ENCODE data around the gene NRF1. TPM values are rescaled to one million over a fixed set of nuclear protein-coding genes. Genes with fewer than 3 reads are reported as not detected.

The NRF1 gene
- total RNA-seq, 2 donors from 2014 or later: 13.4 to 15.7 TPM

DNA sequence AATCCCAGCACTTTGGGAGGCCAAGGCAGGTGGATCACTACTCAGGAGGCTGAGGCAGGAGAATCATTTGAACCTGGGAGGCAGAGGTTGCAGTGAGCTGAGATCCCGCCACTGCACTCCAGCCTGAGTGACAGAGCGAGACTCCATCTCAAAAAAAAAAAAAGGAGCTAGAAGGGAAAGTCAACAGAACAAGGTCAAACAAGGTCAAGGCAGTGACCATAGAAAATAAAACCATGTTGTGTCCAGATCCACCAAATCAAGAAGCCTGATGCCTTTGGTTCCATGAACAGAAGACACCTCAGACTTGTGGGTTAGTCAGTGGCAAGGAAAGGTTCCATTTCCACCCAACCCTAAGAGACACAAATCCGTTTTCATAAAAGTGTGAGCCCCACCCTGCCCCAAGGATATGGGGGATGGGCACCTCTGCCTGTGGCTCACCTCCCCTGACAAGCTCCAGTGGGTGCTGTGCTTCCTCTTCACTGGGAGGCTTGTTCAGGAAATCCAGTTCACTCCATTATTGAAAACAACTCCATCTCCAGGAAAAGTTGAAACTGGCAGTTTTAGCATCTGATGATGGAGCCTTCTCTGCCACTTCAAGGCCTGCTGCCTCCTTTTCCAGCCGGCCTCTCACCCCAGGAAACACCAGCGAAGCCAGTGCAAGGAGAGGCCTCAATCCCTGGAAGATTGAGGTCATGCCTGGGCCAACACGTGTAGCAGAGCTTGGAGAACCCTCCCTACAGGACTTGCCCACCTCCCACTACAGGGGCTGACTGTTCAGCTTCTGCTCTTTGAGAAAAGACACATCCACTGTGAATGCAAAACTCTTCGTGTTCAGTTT is 152.9 kb downstream of the NRF1 start:
- no peak overlapping the region for H3K9ac ChIP-seq (ENCODE audit: low read depth in 2 of 2, low read length in 2 of 2)
- H3K9me3 ChIP-seq: no peaks in the 10 kb centered on the region
- no peaks in the 10 kb centered on the region for H3K36me3 ChIP-seq
- intact Hi-C loops (cut with DNase I): no loop called here
- H3K27ac ChIP-seq: no peak overlapping the region
- H3K4me1 ChIP-seq: no peaks in the 10 kb centered on the region
- no peaks in the 10 kb centered on the region for H3K27me3 ChIP-seq
- H3K4me3 ChIP-seq: no peak overlapping the region
- DNase-seq: no peak
- no peak for TF ChIP-seq CTCF (IDR thresholded peaks at IDR 0.05)

- no peak overlapping the region for H3K4me3 ChIP-seq
- H3K36me3 ChIP-seq: no peaks in the 10 kb centered on the region
- H3K27ac ChIP-seq: no peak overlapping the region
- TF ChIP-seq CTCF (IDR thresholded peaks at IDR 0.05): no peak
- intact Hi-C loops (cut with DNase I): no loop called here
- no peaks in the 10 kb centered on the region for H3K9me3 ChIP-seq
- H3K27me3 ChIP-seq: no peaks in the 10 kb centered on the region
- H3K4me1 ChIP-seq: no peaks in the 10 kb centered on the region
- DNase-seq: no peak
- H3K9ac ChIP-seq (ENCODE audit: low read depth in 2 of 2, low read length in 2 of 2): no peak overlapping the region
Measured at GRCh38 chr7:129765352-129765751, 153.8 kb downstream of the NRF1 start.

GRCh38 chr7:129767120-129768015 is 155.8 kb downstream of the NRF1 start:
- no peaks in the 10 kb centered on the region for H3K27me3 ChIP-seq
- no peak for DNase-seq
- H3K4me1 ChIP-seq: no peaks in the 10 kb centered on the region
- no peak overlapping the region for H3K4me3 ChIP-seq
- no peak overlapping the region for H3K9ac ChIP-seq (ENCODE audit: low read depth in 2 of 2, low read length in 2 of 2)
- TF ChIP-seq CTCF (IDR thresholded peaks at IDR 0.05): no peak
- no peak overlapping the region for H3K27ac ChIP-seq
- H3K9me3 ChIP-seq: no peaks in the 10 kb centered on the region
- no peaks in the 10 kb centered on the region for H3K36me3 ChIP-seq
- intact Hi-C loops (cut with DNase I): no loop called here

- no peak for TF ChIP-seq CTCF (IDR thresholded peaks at IDR 0.05)
- no peaks in the 10 kb centered on the region for H3K9me3 ChIP-seq
- H3K36me3 ChIP-seq: no peaks in the 10 kb centered on the region
- H3K4me3 ChIP-seq: no peak overlapping the region
- H3K4me1 ChIP-seq: no peaks in the 10 kb centered on the region
- H3K27me3 ChIP-seq: no peaks in the 10 kb centered on the region
- DNase-seq: no peak
- intact Hi-C loops (cut with DNase I): no loop called here
- no peak overlapping the region for H3K9ac ChIP-seq (ENCODE audit: low read depth in 2 of 2, low read length in 2 of 2)
- no peak overlapping the region for H3K27ac ChIP-seq
Measured at GRCh38 chr7:129768614-129769399, 157.3 kb downstream of the NRF1 start.

- H3K36me3 ChIP-seq: no peaks in the 10 kb centered on the region
- H3K27me3 ChIP-seq: no peaks in the 10 kb centered on the region
- H3K9me3 ChIP-seq: no peaks in the 10 kb centered on the region
- no peak overlapping the region for H3K27ac ChIP-seq
- intact Hi-C loops (cut with DNase I): no loop called here
- H3K4me3 ChIP-seq: no peak overlapping the region
- TF ChIP-seq CTCF (IDR thresholded peaks at IDR 0.05): no peak
- H3K4me1 ChIP-seq: no peaks in the 10 kb centered on the region
- DNase-seq: no peak
- H3K9ac ChIP-seq (ENCODE audit: low read depth in 2 of 2, low read length in 2 of 2): no peak overlapping the region
Measured at GRCh38 chr7:129769400-129769774, 157.9 kb downstream of the NRF1 start.

All from colonic mucosa (tissue), 4 donors.